T-helper 1 cell treated with Interleukin-12 subunit alpha and Interleukin-12 subunit beta and Interleukin-4 antibody, amounts not matched to agents 30 μg/mL and 1 μg/mL, for 36 hours (primary cell): Measurements from ENCODE around the gene OR51M1.
"Not testable (repeated sequence)": the region's sequence is repeated elsewhere in the genome, so short reads cannot be mapped to it uniquely, and the experiment has no call there.

Experiments used
- H3K27ac Mint-ChIP-seq: one replicate; pipeline ENCODE4 v1.8.0; 2021; ENCODE audit warnings: mild to moderate bottlenecking, mixed read lengths
- H3K27me3 Mint-ChIP-seq: one replicate; pipeline ENCODE4 v1.8.0; 2021; ENCODE audit warnings: low read depth, mixed read lengths
- H3K36me3 Mint-ChIP-seq: one replicate; pipeline ENCODE4 v1.8.0; 2021; ENCODE audit warnings: low read depth, mixed read lengths
- H3K4me1 Mint-ChIP-seq: one replicate; pipeline ENCODE4 v1.8.0; 2021; ENCODE audit warnings: low read depth, mixed read lengths
- H3K4me3 Mint-ChIP-seq: one replicate; pipeline ENCODE4 v1.8.0; 2021; ENCODE audit warnings: mild to moderate bottlenecking, moderate library complexity, mixed read lengths
- H3K9me3 Mint-ChIP-seq: one replicate; pipeline ENCODE4 v1.8.0; 2021; ENCODE audit warnings: mixed read lengths

OR51M1 gene

GRCh38 chr11:5383576-5383975 is at the start of gene OR51M1:
TSS of gene OR51M1 (plus strand) at chr11:5383812. CDS start at chr11:5389399, 5,587 bp downstream.
- no peaks in the 10 kb centered on the region for H3K4me1 Mint-ChIP-seq
- no peak within 1 kb of the TSS for H3K4me3 Mint-ChIP-seq
- H3K9me3 Mint-ChIP-seq = no peaks in the 10 kb centered on the region
- no peaks in the 10 kb centered on the region for H3K36me3 Mint-ChIP-seq
- H3K27me3 Mint-ChIP-seq = no peaks in the 10 kb centered on the region
- no peak within 1 kb of the TSS for H3K27ac Mint-ChIP-seq

- Mint-ChIP-seq H3K27ac (no peak overlapping the region), H3K27me3 (no peaks in the 10 kb centered on the region), H3K36me3 (no peaks in the 10 kb centered on the region), H3K4me1 (no peaks in the 10 kb centered on the region), H3K9me3 (no peaks in the 10 kb centered on the region), H3K4me3 (no peak overlapping the region)
These were observed 48.4 kb upstream of the OR51M1 start for GRCh38 chr11:5335170-5335569.

- no peaks in the 10 kb centered on the region for H3K4me1 Mint-ChIP-seq
- H3K27me3 Mint-ChIP-seq = no peaks in the 10 kb centered on the region
- H3K27ac Mint-ChIP-seq = no peak overlapping the region
- H3K9me3 Mint-ChIP-seq = no peaks in the 10 kb centered on the region
- no peaks in the 10 kb centered on the region for H3K36me3 Mint-ChIP-seq
- no peak overlapping the region for H3K4me3 Mint-ChIP-seq
These were observed 47.3 kb upstream of the OR51M1 start for GRCh38 chr11:5336331-5336730.

GRCh38 chr11:5337253-5337652 is 46.4 kb upstream of the OR51M1 start:
- not testable (repeated sequence) for H3K4me3 Mint-ChIP-seq, H3K36me3 Mint-ChIP-seq, H3K9me3 Mint-ChIP-seq, H3K4me1 Mint-ChIP-seq, H3K27ac Mint-ChIP-seq, H3K27me3 Mint-ChIP-seq

- H3K27ac Mint-ChIP-seq = no peak overlapping the region
- no peaks in the 10 kb centered on the region for H3K9me3 Mint-ChIP-seq
- no peak overlapping the region for H3K4me3 Mint-ChIP-seq
- H3K4me1 Mint-ChIP-seq = no peaks in the 10 kb centered on the region
- no peaks in the 10 kb centered on the region for H3K27me3 Mint-ChIP-seq
- H3K36me3 Mint-ChIP-seq = no peaks in the 10 kb centered on the region
These were observed 43.8 kb upstream of the OR51M1 start for GRCh38 chr11:5339771-5340322.

- Mint-ChIP-seq H3K27ac (no peak within 1 kb of the TSS), H3K36me3 (no peaks in the 10 kb centered on the region), H3K27me3 (no peaks in the 10 kb centered on the region), H3K4me3 (no peak within 1 kb of the TSS), H3K4me1 (no peaks in the 10 kb centered on the region), H3K9me3 (no peaks in the 10 kb centered on the region)
These were observed 39.9 kb upstream of the OR51M1 start, which contains the start of gene OR51B5 for GRCh38 chr11:5343474-5344335. TSS of gene OR51B5 (minus strand) at chr11:5343524. CDS start at chr11:5343524, 0 bp downstream.

GRCh38 chr11:5345831-5346230 is 37.8 kb upstream of the OR51M1 start:
- Mint-ChIP-seq H3K27ac (no peak overlapping the region), H3K36me3 (no peaks in the 10 kb centered on the region), H3K9me3 (no peaks in the 10 kb centered on the region), H3K27me3 (no peaks in the 10 kb centered on the region), H3K4me3 (no peak overlapping the region), H3K4me1 (no peaks in the 10 kb centered on the region)

- Mint-ChIP-seq H3K9me3 (no peaks in the 10 kb centered on the region), H3K27me3 (no peaks in the 10 kb centered on the region), H3K36me3 (no peaks in the 10 kb centered on the region), H3K4me1 (no peaks in the 10 kb centered on the region), H3K27ac (no peak overlapping the region), H3K4me3 (no peak overlapping the region)
These were observed 34.9 kb upstream of the OR51M1 start for GRCh38 chr11:5348551-5349194.

GRCh38 chr11:5349550-5349949 is 34.1 kb upstream of the OR51M1 start:
- no peak overlapping the region for H3K27ac Mint-ChIP-seq
- no peaks in the 10 kb centered on the region for H3K27me3 Mint-ChIP-seq
- H3K4me1 Mint-ChIP-seq = no peaks in the 10 kb centered on the region
- no peaks in the 10 kb centered on the region for H3K9me3 Mint-ChIP-seq
- H3K36me3 Mint-ChIP-seq = no peaks in the 10 kb centered on the region
- no peak overlapping the region for H3K4me3 Mint-ChIP-seq

- H3K9me3 Mint-ChIP-seq = no peaks in the 10 kb centered on the region
- no peaks in the 10 kb centered on the region for H3K4me1 Mint-ChIP-seq
- H3K4me3 Mint-ChIP-seq = no peak within 1 kb of the TSS
- H3K27me3 Mint-ChIP-seq = no peaks in the 10 kb centered on the region
- H3K27ac Mint-ChIP-seq = no peak within 1 kb of the TSS
- H3K36me3 Mint-ChIP-seq = no peaks in the 10 kb centered on the region
These were observed 32.4 kb upstream of the OR51M1 start, which contains the start of gene OR51B6 for GRCh38 chr11:5351208-5351607. TSS of gene OR51B6 (plus strand) at chr11:5351508. CDS start at chr11:5351508, 0 bp downstream.

- not testable (repeated sequence) for H3K27me3 Mint-ChIP-seq, H3K4me1 Mint-ChIP-seq, H3K4me3 Mint-ChIP-seq, H3K36me3 Mint-ChIP-seq, H3K27ac Mint-ChIP-seq, H3K9me3 Mint-ChIP-seq
These were observed 27.6 kb upstream of the OR51M1 start for GRCh38 chr11:5356031-5356430.

GRCh38 chr11:5362017-5362625 is 21.5 kb upstream of the OR51M1 start:
- Mint-ChIP-seq H3K9me3 (no peaks in the 10 kb centered on the region), H3K4me3 (no peak overlapping the region), H3K27me3 (no peaks in the 10 kb centered on the region), H3K36me3 (no peaks in the 10 kb centered on the region), H3K4me1 (no peaks in the 10 kb centered on the region), H3K27ac (no peak overlapping the region)

GRCh38 chr11:5363679-5364078 is 19.9 kb upstream of the OR51M1 start:
- Mint-ChIP-seq H3K27ac (no peak overlapping the region), H3K4me1 (no peaks in the 10 kb centered on the region), H3K9me3 (no peaks in the 10 kb centered on the region), H3K36me3 (no peaks in the 10 kb centered on the region), H3K4me3 (no peak overlapping the region), H3K27me3 (no peaks in the 10 kb centered on the region)

GRCh38 chr11:5364214-5364613 is 19.4 kb upstream of the OR51M1 start:
- H3K27ac Mint-ChIP-seq = no peak overlapping the region
- H3K27me3 Mint-ChIP-seq = no peaks in the 10 kb centered on the region

More at GRCh38 chr11:5364214-5364613, 19.4 kb upstream of the OR51M1 start:
- Mint-ChIP-seq H3K9me3 (no peaks in the 10 kb centered on the region), H3K4me3 (no peak overlapping the region), H3K4me1 (no peaks in the 10 kb centered on the region), H3K36me3 (no peaks in the 10 kb centered on the region)
